ENCODE measurements around the gene NEK11. TPM values are rescaled to one million over a fixed set of nuclear protein-coding genes. Genes with fewer than 3 reads are reported as not detected.
A peak's percentile ranks its signal among the peaks of the same experiment; 100 is the strongest.
"Not testable (repeated sequence)": the region's sequence is repeated elsewhere in the genome, so short reads cannot be mapped to it uniquely, and the experiment has no call there.

Gene NEK11
- total and polyA plus RNA-seq, 11 donors: 0.38 to 4.3 (median 2.1) TPM

GRCh38 chr3:131036200-131036816, 9.6 kb downstream of the NEK11 start:
- intact Hi-C loops (cut with DNase I): loop anchor here in 2 of 10 donors (10.0 kb wide), 3 partner anchors 348 to 1138 kb away; partner anchors contain the start of genes MRPL3 (in 1 of the 2) and NUDT16 (in 1 of the 2)
- ATAC-seq: peak in 2 of 4 donors; percentile 57 to 66
- TF ChIP-seq POLR2A (IDR thresholded peaks at IDR 0.05) (no peak), CTCF (IDR thresholded peaks at IDR 0.05) (no peak)

GRCh38 chr3:131036986-131037385, 10.3 kb downstream of the NEK11 start:
- no peaks in the 10 kb centered on the region for H3K27me3 ChIP-seq
- H3K27ac ChIP-seq: no peak overlapping the region
- DNase-seq: no peak
- H3K4me3 ChIP-seq: no peak overlapping the region
- WGBS, 4 donors: 82 to 86% (median 83%) methylated on average over 5 of the region's 5 CpGs
- no peak for TF ChIP-seq CTCF (IDR thresholded peaks at IDR 0.05)
- no peak for TF ChIP-seq POLR2A (IDR thresholded peaks at IDR 0.05)
- no peaks in the 10 kb centered on the region for H3K4me1 ChIP-seq
- H3K9me3 ChIP-seq: no peaks in the 10 kb centered on the region
- ATAC-seq: no peak
- H3K36me3 ChIP-seq: peaks cover 0 to 2% (median 0%) of the 10 kb centered on the region in 9 donors
- intact Hi-C loops (cut with DNase I): loop anchor here in 2 of 10 donors (10.0 kb wide), 3 partner anchors 348 to 1138 kb away; partner anchors contain the start of genes MRPL3 (in 1 of the 2) and NUDT16 (in 1 of the 2)

More at GRCh38 chr3:131036200-131036816, 9.6 kb downstream of the NEK11 start:
- no peak overlapping the region for H3K27ac ChIP-seq
- no peaks in the 10 kb centered on the region for H3K27me3 ChIP-seq
- peaks cover 0 to 2% (median 0%) of the 10 kb centered on the region in 9 donors for H3K36me3 ChIP-seq
- no peak for DNase-seq
- no peak overlapping the region for H3K4me3 ChIP-seq
- WGBS, 4 donors: 38 to 88% (median 79%) methylated on average over 1 of the region's 1 CpG
- H3K4me1 ChIP-seq: no peaks in the 10 kb centered on the region
- H3K9me3 ChIP-seq: no peaks in the 10 kb centered on the region

- DNase-seq (no peak), ATAC-seq (no peak)
- H3K27me3 ChIP-seq: no peaks in the 10 kb centered on the region
- no peaks in the 10 kb centered on the region for H3K4me1 ChIP-seq
- 65 to 90% (median 89%) methylated on average over 2 of the region's 2 CpGs for WGBS, 4 donors
- H3K9me3 ChIP-seq: peaks cover 0 to under 1% (median 0%) of the 10 kb centered on the region in 12 donors
- intact Hi-C loops (cut with DNase I): loop anchor here in 2 of 10 donors (10.0 kb wide), 3 partner anchors 346 to 1136 kb away; partner anchors contain the start of genes MRPL3 (in 1 of the 2) and NUDT16 (in 1 of the 2)
- no peak overlapping the region for H3K4me3 ChIP-seq
- TF ChIP-seq POLR2A (IDR thresholded peaks at IDR 0.05): no peak
- no peaks in the 10 kb centered on the region for H3K36me3 ChIP-seq
- no peak overlapping the region for H3K27ac ChIP-seq
Observed at GRCh38 chr3:131038326-131038725, 11.6 kb downstream of the NEK11 start.

GRCh38 chr3:131042271-131042985, 15.8 kb downstream of the NEK11 start:
- intact Hi-C loops (cut with DNase I): loop anchor here in 1 of 10 donors (10.0 kb wide), 1 partner anchor 462 kb away; the partner anchor contains the start of gene MRPL3
- not testable (repeated sequence) for DNase-seq, H3K36me3 ChIP-seq, ATAC-seq, H3K4me3 ChIP-seq, H3K4me1 ChIP-seq, H3K27me3 ChIP-seq, H3K27ac ChIP-seq
- H3K9me3 ChIP-seq: peaks cover 0 to 20% (median 0%) of the 10 kb centered on the region in 12 donors
- WGBS, 4 donors: 67 to 82% (median 79%) methylated on average over 8 to 10 of the region's 10 CpGs

GRCh38 chr3:131047582-131047981, 20.9 kb downstream of the NEK11 start:
- intact Hi-C loops (cut with DNase I): loop anchor here in 1 of 10 donors (10.0 kb wide), 1 partner anchor 457 kb away; the partner anchor contains the start of gene MRPL3
- no peak for ATAC-seq
- no peaks in the 10 kb centered on the region for H3K27me3 ChIP-seq

More at GRCh38 chr3:131047582-131047981, 20.9 kb downstream of the NEK11 start:
- H3K4me1 ChIP-seq: no peaks in the 10 kb centered on the region
- no peaks in the 10 kb centered on the region for H3K36me3 ChIP-seq
- H3K4me3 ChIP-seq: no peak overlapping the region
- TF ChIP-seq POLR2A (IDR thresholded peaks at IDR 0.05) (no peak), CTCF (IDR thresholded peaks at IDR 0.05) (no peak)
- 87 to 97% (median 93%) methylated on average over 2 of the region's 2 CpGs for WGBS, 4 donors
- no peak overlapping the region for H3K27ac ChIP-seq
- DNase-seq: no peak
- H3K9me3 ChIP-seq: peaks cover 0 to 20% (median 0%) of the 10 kb centered on the region in 12 donors
